Measurements from ENCODE around the gene SHISA8.
"Not testable (repeated sequence)": the region's sequence is repeated elsewhere in the genome, so short reads cannot be mapped to it uniquely, and the experiment has no call there.

The SHISA8 gene

GRCh38 chr22:41915035-41915785 lies at the start of gene SHISA8:
SHISA8 (minus strand) TSS chr22:41915074; CDS start chr22:41914667, 407 bp downstream.
- peak; percentile 33 for DNase-seq (ENCODE audit: low read depth)

GRCh38 chr22:41964112-41964491 lies 49.2 kb upstream of the SHISA8 start:
- DNase-seq (ENCODE audit: low read depth) = no peak

- DNase-seq (ENCODE audit: low read depth) = no peak
These were observed 48.7 kb upstream of the SHISA8 start for GRCh38 chr22:41963453-41964111.

GRCh38 chr22:41957941-41958556 lies 43.2 kb upstream of the SHISA8 start:
- DNase-seq (ENCODE audit: low read depth) = no peak

GRCh38 chr22:41952713-41953112 lies 37.8 kb upstream of the SHISA8 start:
- DNase-seq (ENCODE audit: low read depth) = no peak

- no peak for DNase-seq (ENCODE audit: low read depth)
These were observed 37.1 kb upstream of the SHISA8 start, which contains the start of gene SMIM45 for GRCh38 chr22:41951898-41952474. SMIM45 (plus strand) TSS chr22:41952150.

- no peak for DNase-seq (ENCODE audit: low read depth)
These were observed 34.6 kb upstream of the SHISA8 start for GRCh38 chr22:41949297-41949965.

GRCh38 chr22:41948928-41949296 lies 34.0 kb upstream of the SHISA8 start:
- DNase-seq (ENCODE audit: low read depth) = not testable (repeated sequence)

GRCh38 chr22:41948142-41948541 lies 33.3 kb upstream of the SHISA8 start:
- DNase-seq (ENCODE audit: low read depth) = no peak

- DNase-seq (ENCODE audit: low read depth) = no peak
These were observed 32.7 kb upstream of the SHISA8 start for GRCh38 chr22:41947424-41948080.

- peak; percentile 90 for DNase-seq (ENCODE audit: low read depth)
These were observed 32.0 kb upstream of the SHISA8 start, which contains the start of gene CENPM for GRCh38 chr22:41946629-41947423. CENPM (minus strand) TSS chr22:41947152; CDS start chr22:41947076, 76 bp downstream.

GRCh38 chr22:41943661-41944209 lies 28.9 kb upstream of the SHISA8 start:
- DNase-seq (ENCODE audit: low read depth) = no peak

GRCh38 chr22:41940832-41941765 lies 26.2 kb upstream of the SHISA8 start:
- peak; percentile 77 for DNase-seq (ENCODE audit: low read depth)

GRCh38 chr22:41939981-41940831 lies 25.3 kb upstream of the SHISA8 start:
- DNase-seq (ENCODE audit: low read depth) = peak; percentile 91

- no peak for DNase-seq (ENCODE audit: low read depth)
These were observed 22.0 kb upstream of the SHISA8 start for GRCh38 chr22:41936894-41937169.

- DNase-seq (ENCODE audit: low read depth) = no peak
These were observed 20.6 kb upstream of the SHISA8 start for GRCh38 chr22:41935509-41935908.

GRCh38 chr22:41935015-41935351 lies 20.1 kb upstream of the SHISA8 start:
- no peak for DNase-seq (ENCODE audit: low read depth)

- DNase-seq (ENCODE audit: low read depth) = no peak
These were observed 19.6 kb upstream of the SHISA8 start for GRCh38 chr22:41934284-41935014.

Data from activated T-cell treated with anti-CD3 and anti-CD28 coated beads for 24 hours (primary cell).